ENCODE measurements around the gene RIPK3.

RIPK3 gene

GRCh38 chr14:24348186-24348585 is 8.4 kb upstream of the RIPK3 start:
- no peak for DNase-seq (ENCODE audit: low read depth, low spot score)

GRCh38 chr14:24347134-24347533 is 7.3 kb upstream of the RIPK3 start:
- no peak for DNase-seq (ENCODE audit: low read depth, low spot score)

GRCh38 chr14:24343795-24344660 is 4.2 kb upstream of the RIPK3 start:
- DNase-seq (ENCODE audit: low read depth, low spot score): no peak

GRCh38 chr14:24342889-24343288 is 3.1 kb upstream of the RIPK3 start:
- DNase-seq (ENCODE audit: low read depth, low spot score): no peak

GRCh38 chr14:24340606-24341005 is 815 bp upstream of the RIPK3 start:
- no peak for DNase-seq (ENCODE audit: low read depth, low spot score)

- no peak for DNase-seq (ENCODE audit: low read depth, low spot score)
These were observed 948 bp downstream of the RIPK3 start for GRCh38 chr14:24338843-24339242.

- DNase-seq (ENCODE audit: low read depth, low spot score): no peak
These were observed 2.0 kb downstream of the RIPK3 start for GRCh38 chr14:24337824-24338175.

GRCh38 chr14:24337144-24337823 is 2.5 kb downstream of the RIPK3 start:
- DNase-seq (ENCODE audit: low read depth, low spot score): no peak

- DNase-seq (ENCODE audit: low read depth, low spot score): no peak
These were observed 4.2 kb downstream of the RIPK3 start for GRCh38 chr14:24335461-24336171.

- peak; percentile 29 for DNase-seq (ENCODE audit: low read depth, low spot score)
These were observed 5.1 kb downstream of the RIPK3 start, which contains the start of gene ADCY4 for GRCh38 chr14:24334431-24335291. Gene ADCY4 (minus strand): TSS chr14:24335071. CDS start chr14:24334652, 419 bp downstream.

GRCh38 chr14:24332268-24332993 is 7.4 kb downstream of the RIPK3 start:
- DNase-seq (ENCODE audit: low read depth, low spot score): peak; percentile 78

- DNase-seq (ENCODE audit: low read depth, low spot score): no peak
These were observed 8.0 kb downstream of the RIPK3 start for GRCh38 chr14:24331731-24332267.

- no peak for DNase-seq (ENCODE audit: low read depth, low spot score)
These were observed 8.7 kb downstream of the RIPK3 start for GRCh38 chr14:24330973-24331674.

GRCh38 chr14:24329736-24330135 is 10.1 kb downstream of the RIPK3 start:
- DNase-seq (ENCODE audit: low read depth, low spot score): no peak

GRCh38 chr14:24329073-24329663 is 10.6 kb downstream of the RIPK3 start:
- DNase-seq (ENCODE audit: low read depth, low spot score): no peak

- DNase-seq (ENCODE audit: low read depth, low spot score): peak; percentile 40
These were observed 11.9 kb downstream of the RIPK3 start for GRCh38 chr14:24327914-24328313.

GRCh38 chr14:24327303-24327702 is 12.5 kb downstream of the RIPK3 start:
- DNase-seq (ENCODE audit: low read depth, low spot score): no peak

GRCh38 chr14:24325963-24326362 is 13.8 kb downstream of the RIPK3 start:
- DNase-seq (ENCODE audit: low read depth, low spot score): no peak

GRCh38 chr14:24325041-24325530 is 14.7 kb downstream of the RIPK3 start:
- DNase-seq (ENCODE audit: low read depth, low spot score): no peak
